Activated T-cell treated with anti-CD3 and anti-CD28 coated beads, Interleukin-2, amount 50 U/mL, for 4 hours (primary cell): Measurements from ENCODE around the gene ZCWPW1. TPM values are rescaled to one million over a fixed set of nuclear protein-coding genes. Genes with fewer than 3 reads are reported as not detected.
A peak's percentile ranks its signal among the peaks of the same experiment; 100 is the strongest.
"Not testable (repeated sequence)": the region's sequence is repeated elsewhere in the genome, so short reads cannot be mapped to it uniquely, and the experiment has no call there.

Experiments used
- ATAC-seq, 2 donors: fragments of 200-7000 bp; cut with Tn5 transposase; one replicate each; pipeline ENCODE4 v1.10.0; 2021
- DNase-seq: peaks from one replicate; pipeline ENCODE4 v3.0.0-alpha.2; 2020
- H3K27me3 Mint-ChIP-seq: one replicate; pipeline ENCODE4 v1.8.0; 2021; ENCODE audit warnings: low read depth, mixed read lengths
- H3K36me3 Mint-ChIP-seq: one replicate; pipeline ENCODE4 v1.8.0; 2022; ENCODE audit warnings: mixed read lengths; ENCODE audit not compliant: insufficient read depth
- H3K4me1 Mint-ChIP-seq: one replicate; pipeline ENCODE4 v1.8.0; 2021; ENCODE audit warnings: low read depth, mixed read lengths
- H3K4me3 Mint-ChIP-seq: one replicate; pipeline ENCODE4 v1.8.0; 2021; ENCODE audit warnings: mild to moderate bottlenecking, moderate library complexity, mixed read lengths
- H3K9me3 Mint-ChIP-seq: one replicate; pipeline ENCODE4 v1.8.0; 2021; ENCODE audit warnings: mixed read lengths
- total RNA-seq, 3 donors: library from RNA; stranded (reverse); gene quantifications; one replicate each; pipeline ENCODE4 v1.2.1, GENCODE V29; 2021

ZCWPW1 gene
- total RNA-seq, 3 donors from 2014 or later = 4.2 to 5.1 (median 4.8) TPM

- H3K27me3 Mint-ChIP-seq = peaks cover 14% of the 10 kb centered on the region
- H3K4me1 Mint-ChIP-seq = peaks cover 2% of the 10 kb centered on the region
- H3K9me3 Mint-ChIP-seq = no peaks in the 10 kb centered on the region
- no peaks in the 10 kb centered on the region for H3K36me3 Mint-ChIP-seq
- DNase-seq (no peak), ATAC-seq (no peak)
- H3K4me3 Mint-ChIP-seq = no peak overlapping the region
These were observed 38.9 kb downstream of the ZCWPW1 start for GRCh38 chr7:100389437-100390088.

GRCh38 chr7:100387695-100388094, 40.8 kb downstream of the ZCWPW1 start:
- peaks cover 2% of the 10 kb centered on the region for H3K4me1 Mint-ChIP-seq
- no peak overlapping the region for H3K4me3 Mint-ChIP-seq
- no peak for DNase-seq
- H3K36me3 Mint-ChIP-seq = no peaks in the 10 kb centered on the region
- no peaks in the 10 kb centered on the region for H3K9me3 Mint-ChIP-seq
- H3K27me3 Mint-ChIP-seq = peaks cover 17% of the 10 kb centered on the region
- ATAC-seq = no peak

- Mint-ChIP-seq H3K9me3 (no peaks in the 10 kb centered on the region), H3K36me3 (no peaks in the 10 kb centered on the region), H3K27me3 (peaks cover 17% of the 10 kb centered on the region), H3K4me3 (no peak overlapping the region), H3K4me1 (peaks cover 2% of the 10 kb centered on the region)
- no peak for DNase-seq
- ATAC-seq = no peak
These were observed 41.6 kb downstream of the ZCWPW1 start for GRCh38 chr7:100386940-100387339.

GRCh38 chr7:100384628-100385294, 43.7 kb downstream of the ZCWPW1 start:
- Mint-ChIP-seq H3K9me3 (no peaks in the 10 kb centered on the region), H3K4me1 (peaks cover 2% of the 10 kb centered on the region), H3K27me3 (peaks cover 8% of the 10 kb centered on the region), H3K36me3 (no peaks in the 10 kb centered on the region), H3K4me3 (no peak overlapping the region)
- ATAC-seq = no peak
- DNase-seq = no peak

GRCh38 chr7:100382234-100382853, 46.2 kb downstream of the ZCWPW1 start:
- ATAC-seq = peak in 1 of 2 donors; percentile 10
- DNase-seq, H3K4me1 Mint-ChIP-seq, H3K27me3 Mint-ChIP-seq, H3K9me3 Mint-ChIP-seq, H3K4me3 Mint-ChIP-seq, H3K36me3 Mint-ChIP-seq: not testable (repeated sequence)

- not testable (repeated sequence) for H3K36me3 Mint-ChIP-seq, H3K27me3 Mint-ChIP-seq, H3K4me1 Mint-ChIP-seq, ATAC-seq, DNase-seq, H3K9me3 Mint-ChIP-seq, H3K4me3 Mint-ChIP-seq
These were observed 46.8 kb downstream of the ZCWPW1 start for GRCh38 chr7:100381531-100382233.

- Mint-ChIP-seq H3K36me3 (no peaks in the 10 kb centered on the region), H3K4me1 (peaks cover 4% of the 10 kb centered on the region), H3K27me3 (peaks cover 3% of the 10 kb centered on the region), H3K9me3 (no peaks in the 10 kb centered on the region), H3K4me3 (no peak overlapping the region)
- DNase-seq = no peak
- ATAC-seq = no peak
These were observed 48.3 kb downstream of the ZCWPW1 start for GRCh38 chr7:100380196-100380595.

GRCh38 chr7:100378114-100378755, 50.3 kb downstream of the ZCWPW1 start:
- Mint-ChIP-seq H3K36me3 (no peaks in the 10 kb centered on the region), H3K27me3 (no peaks in the 10 kb centered on the region), H3K9me3 (no peaks in the 10 kb centered on the region), H3K4me1 (peaks cover 6% of the 10 kb centered on the region), H3K4me3 (no peak overlapping the region)
- ATAC-seq (no peak), DNase-seq (no peak)

GRCh38 chr7:100376066-100376465, 52.4 kb downstream of the ZCWPW1 start:
- Mint-ChIP-seq H3K9me3 (no peaks in the 10 kb centered on the region), H3K36me3 (no peaks in the 10 kb centered on the region), H3K4me1 (peaks cover 13% of the 10 kb centered on the region), H3K27me3 (no peaks in the 10 kb centered on the region), H3K4me3 (no peak overlapping the region)
- ATAC-seq = no peak
- no peak for DNase-seq

- no peaks in the 10 kb centered on the region for H3K27me3 Mint-ChIP-seq
- peaks cover 14% of the 10 kb centered on the region for H3K4me1 Mint-ChIP-seq
- H3K9me3 Mint-ChIP-seq = no peaks in the 10 kb centered on the region
- no peak for ATAC-seq
- H3K4me3 Mint-ChIP-seq = no peak overlapping the region
- DNase-seq = no peak
- H3K36me3 Mint-ChIP-seq = no peaks in the 10 kb centered on the region
These were observed 53.9 kb downstream of the ZCWPW1 start for GRCh38 chr7:100374601-100375000.

GRCh38 chr7:100373870-100374598, 54.5 kb downstream of the ZCWPW1 start:
- H3K4me1 Mint-ChIP-seq = peaks cover 14% of the 10 kb centered on the region
- H3K27me3 Mint-ChIP-seq, DNase-seq, H3K9me3 Mint-ChIP-seq, H3K4me3 Mint-ChIP-seq, H3K36me3 Mint-ChIP-seq, ATAC-seq: not testable (repeated sequence)

- Mint-ChIP-seq H3K36me3 (no peaks in the 10 kb centered on the region), H3K4me3 (no peak within 1 kb of the TSS), H3K4me1 (peaks cover 17% of the 10 kb centered on the region), H3K27me3 (no peaks in the 10 kb centered on the region), H3K9me3 (no peaks in the 10 kb centered on the region)
- DNase-seq = no peak
- no peak for ATAC-seq
These were observed 55.2 kb downstream of the ZCWPW1 start, which contains the start of gene PILRA for GRCh38 chr7:100373261-100373831. Gene PILRA, plus strand, starts transcription at chr7:100373487. Its CDS starts 170 bp downstream, at chr7:100373657.

GRCh38 chr7:100372694-100373093, 55.8 kb downstream of the ZCWPW1 start:
- ATAC-seq (no peak), DNase-seq (no peak)
- Mint-ChIP-seq H3K36me3 (no peaks in the 10 kb centered on the region), H3K4me3 (no peak overlapping the region), H3K27me3 (no peaks in the 10 kb centered on the region), H3K9me3 (no peaks in the 10 kb centered on the region), H3K4me1 (peaks cover 17% of the 10 kb centered on the region)
